GM12878 (cell line): ENCODE measurements around the gene SUSD2. TPM values are rescaled to one million over a fixed set of nuclear protein-coding genes. Genes with fewer than 3 reads are reported as not detected.

Experiments used
- EED ChIP-seq: sonication (generic); IDR thresholded peaks from 2 replicates; pipeline ENCODE4 v1.6.1; 2016; ENCODE audit warnings: antibody characterized with exemption, low read depth
- LARP7 ChIP-seq: fragments of 450-650 bp; IDR thresholded peaks from 2 replicates; pipeline ENCODE4 v1.6.1; 2017; ENCODE audit warnings: mild to moderate bottlenecking
- POLR2A ChIP-seq: IDR thresholded peaks from 2 replicates; pipeline ENCODE4 v1.6.1; 2011; ENCODE audit warnings: low read depth, mild to moderate bottlenecking, low read length
- RB1 ChIP-seq: fragments of 450-650 bp; formaldehyde crosslinking; IDR thresholded peaks from 2 replicates; pipeline ENCODE4 v1.6.1; 2017; ENCODE audit warnings: mild to moderate bottlenecking, borderline replicate concordance
- polyA plus RNA-seq, 11 experiments: library from polyadenylated mRNA; depleted of rRNA in 4 of 11; unstranded in 6 of 11; stranded (reverse) in 5 of 11; fragments of >200 nt; fragmentation: Nextera tagmentation in 4 of 11; fragmentation: Illumina TruSeq in 1 of 11; extraction: Ambion mirVana in 4 of 11; extraction: Trizol in 1 of 11; gene quantifications; 1 replicate in 1 of 11; 2 replicates in 10 of 11; pipeline versions ENCODE4 v1.2.1 to v1.2.3, GENCODE V29; 2011 to 2016; ENCODE audit warnings: inconsistent platforms in 2 of 11, missing spikeins in 2 of 11, low read depth in 1 of 11
- total RNA-seq, 4 experiments: library from RNA; depleted of rRNA in 3 of 4; stranded (reverse); fragments of >200 nt in 3 of 4; fragmentation: Illumina TruSeq in 1 of 4; extraction: Trizol in 1 of 4; gene quantifications; 2 replicates each; pipeline versions ENCODE4 v1.2.1 to v1.2.3, GENCODE V29; 2013 to 2021
- TF ChIP-seq, protein P1 (sequence below): fragments of 450-650 bp; formaldehyde crosslinking; IDR thresholded peaks from 2 replicates; pipeline ENCODE4 v1.4.0; 2020; ENCODE audit warnings: mild to moderate bottlenecking, moderate library complexity
- TF ChIP-seq, protein P2 (sequence below): fragments of 450-650 bp; IDR thresholded peaks from 2 replicates; pipeline ENCODE4 v1.6.1; 2016; ENCODE audit warnings: mild to moderate bottlenecking, moderate library complexity, borderline replicate concordance
- TF ChIP-seq, protein P3 (sequence below): fragments of 150-350 bp; IDR thresholded peaks from 2 replicates; pipeline ENCODE4 v1.6.1; 2016; ENCODE audit warnings: low read depth, low read length

SUSD2 gene
- total and polyA plus RNA-seq, 10 of the 15 experiments (the other 5 are each of a cell fraction or from before 2014, with no cell fraction given), result 0.04 to 0.31 (median 0.11) TPM; not detected in 5

DNA sequence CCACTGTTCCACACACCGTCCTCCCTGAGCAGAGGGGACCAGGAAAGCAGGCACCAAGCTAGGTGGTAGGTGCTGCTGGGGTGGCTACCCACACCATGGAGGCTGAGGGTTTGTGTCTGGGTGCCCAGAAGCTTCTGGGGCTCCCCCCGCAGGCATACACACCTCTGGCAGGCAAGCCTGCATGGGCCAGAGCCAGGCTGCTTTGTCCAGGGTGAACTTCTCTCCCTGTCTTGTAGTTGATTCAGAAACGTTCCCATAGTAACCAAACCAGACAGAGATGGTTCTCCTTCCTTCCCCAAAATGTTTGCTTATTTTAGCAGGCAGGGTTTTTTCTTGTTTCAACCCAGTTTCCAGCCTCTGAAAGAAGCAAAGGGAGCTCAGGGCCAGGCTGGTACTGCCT is 40.9 kb upstream of the SUSD2 start (continued):
- TF ChIP-seq RB1 (no peak), POLR2A (no peak), LARP7 (no peak), EED (no peak)
- TF ChIP-seq, protein P1, sequence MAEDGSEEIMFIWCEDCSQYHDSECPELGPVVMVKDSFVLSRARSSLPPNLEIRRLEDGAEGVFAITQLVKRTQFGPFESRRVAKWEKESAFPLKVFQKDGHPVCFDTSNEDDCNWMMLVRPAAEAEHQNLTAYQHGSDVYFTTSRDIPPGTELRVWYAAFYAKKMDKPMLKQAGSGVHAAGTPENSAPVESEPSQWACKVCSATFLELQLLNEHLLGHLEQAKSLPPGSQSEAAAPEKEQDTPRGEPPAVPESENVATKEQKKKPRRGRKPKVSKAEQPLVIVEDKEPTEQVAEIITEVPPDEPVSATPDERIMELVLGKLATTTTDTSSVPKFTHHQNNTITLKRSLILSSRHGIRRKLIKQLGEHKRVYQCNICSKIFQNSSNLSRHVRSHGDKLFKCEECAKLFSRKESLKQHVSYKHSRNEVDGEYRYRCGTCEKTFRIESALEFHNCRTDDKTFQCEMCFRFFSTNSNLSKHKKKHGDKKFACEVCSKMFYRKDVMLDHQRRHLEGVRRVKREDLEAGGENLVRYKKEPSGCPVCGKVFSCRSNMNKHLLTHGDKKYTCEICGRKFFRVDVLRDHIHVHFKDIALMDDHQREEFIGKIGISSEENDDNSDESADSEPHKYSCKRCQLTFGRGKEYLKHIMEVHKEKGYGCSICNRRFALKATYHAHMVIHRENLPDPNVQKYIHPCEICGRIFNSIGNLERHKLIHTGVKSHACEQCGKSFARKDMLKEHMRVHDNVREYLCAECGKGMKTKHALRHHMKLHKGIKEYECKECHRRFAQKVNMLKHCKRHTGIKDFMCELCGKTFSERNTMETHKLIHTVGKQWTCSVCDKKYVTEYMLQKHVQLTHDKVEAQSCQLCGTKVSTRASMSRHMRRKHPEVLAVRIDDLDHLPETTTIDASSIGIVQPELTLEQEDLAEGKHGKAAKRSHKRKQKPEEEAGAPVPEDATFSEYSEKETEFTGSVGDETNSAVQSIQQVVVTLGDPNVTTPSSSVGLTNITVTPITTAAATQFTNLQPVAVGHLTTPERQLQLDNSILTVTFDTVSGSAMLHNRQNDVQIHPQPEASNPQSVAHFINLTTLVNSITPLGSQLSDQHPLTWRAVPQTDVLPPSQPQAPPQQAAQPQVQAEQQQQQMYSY (CRISPR knock-in tag), result no peak
- TF ChIP-seq, protein P2, sequence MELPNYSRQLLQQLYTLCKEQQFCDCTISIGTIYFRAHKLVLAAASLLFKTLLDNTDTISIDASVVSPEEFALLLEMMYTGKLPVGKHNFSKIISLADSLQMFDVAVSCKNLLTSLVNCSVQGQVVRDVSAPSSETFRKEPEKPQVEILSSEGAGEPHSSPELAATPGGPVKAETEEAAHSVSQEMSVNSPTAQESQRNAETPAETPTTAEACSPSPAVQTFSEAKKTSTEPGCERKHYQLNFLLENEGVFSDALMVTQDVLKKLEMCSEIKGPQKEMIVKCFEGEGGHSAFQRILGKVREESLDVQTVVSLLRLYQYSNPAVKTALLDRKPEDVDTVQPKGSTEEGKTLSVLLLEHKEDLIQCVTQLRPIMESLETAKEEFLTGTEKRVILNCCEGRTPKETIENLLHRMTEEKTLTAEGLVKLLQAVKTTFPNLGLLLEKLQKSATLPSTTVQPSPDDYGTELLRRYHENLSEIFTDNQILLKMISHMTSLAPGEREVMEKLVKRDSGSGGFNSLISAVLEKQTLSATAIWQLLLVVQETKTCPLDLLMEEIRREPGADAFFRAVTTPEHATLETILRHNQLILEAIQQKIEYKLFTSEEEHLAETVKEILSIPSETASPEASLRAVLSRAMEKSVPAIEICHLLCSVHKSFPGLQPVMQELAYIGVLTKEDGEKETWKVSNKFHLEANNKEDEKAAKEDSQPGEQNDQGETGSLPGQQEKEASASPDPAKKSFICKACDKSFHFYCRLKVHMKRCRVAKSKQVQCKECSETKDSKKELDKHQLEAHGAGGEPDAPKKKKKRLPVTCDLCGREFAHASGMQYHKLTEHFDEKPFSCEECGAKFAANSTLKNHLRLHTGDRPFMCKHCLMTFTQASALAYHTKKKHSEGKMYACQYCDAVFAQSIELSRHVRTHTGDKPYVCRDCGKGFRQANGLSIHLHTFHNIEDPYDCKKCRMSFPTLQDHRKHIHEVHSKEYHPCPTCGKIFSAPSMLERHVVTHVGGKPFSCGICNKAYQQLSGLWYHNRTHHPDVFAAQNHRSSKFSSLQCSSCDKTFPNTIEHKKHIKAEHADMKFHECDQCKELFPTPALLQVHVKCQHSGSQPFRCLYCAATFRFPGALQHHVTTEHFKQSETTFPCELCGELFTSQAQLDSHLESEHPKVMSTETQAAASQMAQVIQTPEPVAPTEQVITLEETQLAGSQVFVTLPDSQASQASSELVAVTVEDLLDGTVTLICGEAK, result no peak
- TF ChIP-seq, protein P3, sequence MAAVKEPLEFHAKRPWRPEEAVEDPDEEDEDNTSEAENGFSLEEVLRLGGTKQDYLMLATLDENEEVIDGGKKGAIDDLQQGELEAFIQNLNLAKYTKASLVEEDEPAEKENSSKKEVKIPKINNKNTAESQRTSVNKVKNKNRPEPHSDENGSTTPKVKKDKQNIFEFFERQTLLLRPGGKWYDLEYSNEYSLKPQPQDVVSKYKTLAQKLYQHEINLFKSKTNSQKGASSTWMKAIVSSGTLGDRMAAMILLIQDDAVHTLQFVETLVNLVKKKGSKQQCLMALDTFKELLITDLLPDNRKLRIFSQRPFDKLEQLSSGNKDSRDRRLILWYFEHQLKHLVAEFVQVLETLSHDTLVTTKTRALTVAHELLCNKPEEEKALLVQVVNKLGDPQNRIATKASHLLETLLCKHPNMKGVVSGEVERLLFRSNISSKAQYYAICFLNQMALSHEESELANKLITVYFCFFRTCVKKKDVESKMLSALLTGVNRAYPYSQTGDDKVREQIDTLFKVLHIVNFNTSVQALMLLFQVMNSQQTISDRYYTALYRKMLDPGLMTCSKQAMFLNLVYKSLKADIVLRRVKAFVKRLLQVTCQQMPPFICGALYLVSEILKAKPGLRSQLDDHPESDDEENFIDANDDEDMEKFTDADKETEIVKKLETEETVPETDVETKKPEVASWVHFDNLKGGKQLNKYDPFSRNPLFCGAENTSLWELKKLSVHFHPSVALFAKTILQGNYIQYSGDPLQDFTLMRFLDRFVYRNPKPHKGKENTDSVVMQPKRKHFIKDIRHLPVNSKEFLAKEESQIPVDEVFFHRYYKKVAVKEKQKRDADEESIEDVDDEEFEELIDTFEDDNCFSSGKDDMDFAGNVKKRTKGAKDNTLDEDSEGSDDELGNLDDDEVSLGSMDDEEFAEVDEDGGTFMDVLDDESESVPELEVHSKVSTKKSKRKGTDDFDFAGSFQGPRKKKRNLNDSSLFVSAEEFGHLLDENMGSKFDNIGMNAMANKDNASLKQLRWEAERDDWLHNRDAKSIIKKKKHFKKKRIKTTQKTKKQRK, result no peak
